SK-N-SH (cell line): ENCODE data around the gene DMKN. TPM values are rescaled to one million over a fixed set of nuclear protein-coding genes. Genes with fewer than 3 reads are reported as not detected.

Source experiments
- CTCF ChIA-PET: fragments of 300-600, 350-600 bp; formaldehyde crosslinking; extraction: SDS; loops from one replicate; lab custom pipeline; 2021; lab: Yijun Ruan, JAX
- POLR2A ChIA-PET: fragments of 350-600 bp; sonication (Branson Sonifier 250); formaldehyde crosslinking; extraction: SDS; loops from one replicate; lab custom pipeline; 2020; ENCODE audit warnings: antibody characterized with exemption, inconsistent platforms; lab: Yijun Ruan, JAX
- DNase-seq: peaks from one replicate; pipeline ENCODE4 v3.0.0; 2012
- H2AFZ ChIP-seq: fragments of 200-600 bp; sonication (generic); 2 replicates; pipeline ENCODE4 v1.8.1; 2016; ENCODE audit warnings: antibody characterized with exemption, mild to moderate bottlenecking, low read depth
- H3F3A ChIP-seq: fragments of 200-600 bp; sonication (generic); replicated peaks from 2 replicates; pipeline ENCODE3; 2016; ENCODE audit warnings: antibody characterized with exemption, mild to moderate bottlenecking; ENCODE audit not compliant: insufficient read depth
- H3K27ac ChIP-seq, 2 experiments: fragments of 200-500 bp in 1 of 2; fragments of 200-600 bp in 1 of 2; sonication (Bioruptor generic) in 1 of 2; sonication (generic), shearing (Covaris generic) in 1 of 2; 2 replicates each; pipeline versions ENCODE4 v1.5.1 to v1.6.1; 2014 to 2016; ENCODE audit warnings: low read depth in 2 of 2, inconsistent platforms in 1 of 2, low read length in 1 of 2, mild to moderate bottlenecking in 1 of 2, mixed read lengths in 1 of 2
- H3K27me3 ChIP-seq: fragments of 200-600 bp; sonication (generic), shearing (Covaris generic); 2 replicates; pipeline ENCODE4 v1.6.1; 2016; ENCODE audit warnings: mixed run types; ENCODE audit not compliant: insufficient read depth
- H3K36me3 ChIP-seq, 2 experiments: fragments of 200-500 bp in 1 of 2; fragments of 200-600 bp in 1 of 2; sonication (Bioruptor generic) in 1 of 2; sonication (generic) in 1 of 2; replicated peaks in 1 of 2; 2 replicates each; pipeline versions ENCODE3 to v1.5.1; 2014 to 2016; ENCODE audit warnings: low read length in 1 of 2, mild to moderate bottlenecking in 1 of 2; ENCODE audit not compliant: insufficient read depth in 2 of 2, control insufficient read depth in 1 of 2
- H3K4me1 ChIP-seq, 2 experiments: fragments of 200-500 bp in 1 of 2; fragments of 200-600 bp in 1 of 2; sonication (Bioruptor generic) in 1 of 2; sonication (generic), shearing (Covaris generic) in 1 of 2; 2 replicates each; pipeline versions ENCODE4 v1.5.1 to v1.6.1; 2014 to 2016; ENCODE audit warnings: low read depth in 1 of 2, low read length in 1 of 2, mixed run types in 1 of 2; ENCODE audit not compliant: insufficient read depth in 2 of 2, control insufficient read depth in 1 of 2
- H3K4me2 ChIP-seq: fragments of 200-600 bp; sonication (generic), shearing (Covaris generic); 2 replicates; pipeline ENCODE4 v1.6.1; 2017; ENCODE audit warnings: mixed run types
- H3K4me3 ChIP-seq, 2 experiments: fragments of 200-500 bp in 1 of 2; fragments of 200-600 bp in 1 of 2; sonication (Bioruptor generic) in 1 of 2; sonication (generic), shearing (Covaris generic) in 1 of 2; 2 replicates each; pipeline versions ENCODE4 v1.5.1 to v1.8.1; 2014 to 2016; ENCODE audit warnings: low read depth in 2 of 2, inconsistent platforms in 1 of 2, low read length in 1 of 2, mild to moderate bottlenecking in 1 of 2, mixed read lengths in 1 of 2, moderate library complexity in 1 of 2
- H3K79me2 ChIP-seq: fragments of 200-600 bp; sonication (generic); 2 replicates; pipeline ENCODE4 v1.8.1; 2017; ENCODE audit warnings: mild to moderate bottlenecking; ENCODE audit not compliant: insufficient read depth
- H3K9ac ChIP-seq: fragments of 200-600 bp; sonication (generic); 2 replicates; pipeline ENCODE4 v1.6.1; 2017; ENCODE audit warnings: mixed run types
- H3K9me2 ChIP-seq: fragments of 200-600 bp; sonication (generic); 2 replicates; pipeline ENCODE4 v1.6.1; 2017; ENCODE audit warnings: mixed run types
- H3K9me3 ChIP-seq: fragments of 200-600 bp; sonication (generic); 2 replicates; pipeline ENCODE4 v1.6.1; 2017; ENCODE audit warnings: mixed run types, mild to moderate bottlenecking, moderate library complexity
- H4K20me1 ChIP-seq: fragments of 200-600 bp; sonication (generic); 2 replicates; pipeline ENCODE4 v1.6.1; 2017; ENCODE audit warnings: mild to moderate bottlenecking, mixed run types; ENCODE audit not compliant: insufficient read depth
- CHD2 ChIP-seq: fragments of 150-350 bp; IDR thresholded peaks from 2 replicates; pipeline ENCODE4 v1.6.1; 2018; ENCODE audit warnings: low read length; ENCODE audit not compliant: partially characterized antibody
- ELF1 ChIP-seq: IDR thresholded peaks from 2 replicates; pipeline ENCODE4 v1.4.0; 2012
- GABPA ChIP-seq: IDR thresholded peaks from 2 replicates; pipeline ENCODE4 v1.4.0; 2012; ENCODE audit warnings: low read depth, mild to moderate bottlenecking
- GATA2 ChIP-seq: sonication (generic); formaldehyde crosslinking; IDR thresholded peaks from 2 replicates; pipeline ENCODE4 v1.5.0; 2020; ENCODE audit warnings: mild to moderate bottlenecking, missing genetic modification reagents
- MEF2A ChIP-seq: IDR thresholded peaks from 2 replicates; pipeline ENCODE4 v1.4.0; 2012; ENCODE audit warnings: low read depth, borderline replicate concordance
- NRF1 ChIP-seq: IDR thresholded peaks from 2 replicates; pipeline ENCODE4 v1.6.1; 2012; ENCODE audit warnings: low read depth, mild to moderate bottlenecking, low read length
- PBX3 ChIP-seq: IDR thresholded peaks from 2 replicates; pipeline ENCODE4; 2012
- RAD21 ChIP-seq: IDR thresholded peaks from 2 replicates; pipeline ENCODE4 v1.6.1; 2012; ENCODE audit warnings: mild to moderate bottlenecking, low read length
- USF1 ChIP-seq: IDR thresholded peaks from 2 replicates; pipeline ENCODE4 v1.4.0; 2012; ENCODE audit warnings: low read depth, borderline replicate concordance
- ZBTB33 ChIP-seq: IDR thresholded peaks from 2 replicates; pipeline ENCODE4 v1.4.0; 2012; ENCODE audit warnings: low read depth, borderline replicate concordance
- WGBS: methylation state at CpG from one replicate; pipeline ENCODE4 v1.1.6; 2017; ENCODE audit warnings: low lambda C conversion rate; 5-methylcytosine and 5-hydroxymethylcytosine counted together
- polyA plus RNA-seq, 3 experiments: library from polyadenylated mRNA; depleted of rRNA; stranded (reverse); fragments of >200 nt; gene quantifications; 2 replicates each; pipeline ENCODE4 v1.2.3, GENCODE V29; 2012
- TF ChIP-seq, protein P1 (sequence below): fragments of 200-600 bp; sonication (generic); IDR thresholded peaks from 2 replicates; pipeline ENCODE4 v1.6.1; 2017; ENCODE audit warnings: antibody characterized with exemption, mild to moderate bottlenecking, moderate library complexity

DMKN gene
- polyA plus RNA-seq, 1 of the 3 experiments (the other 2 are of a cell fraction): not detected

GRCh38 chr19:35458731-35459391 is 54.6 kb downstream of the DMKN start:
- DNase-seq: no peak
- 38% methylated on average over 9 of the region's 10 CpGs for WGBS
- CTCF ChIA-PET: interaction anchor here (0.6 to 2.4 kb wide), 5 partner anchors 11 to 486 kb away, joined by 3 to 5 read pairs (median 3); partner anchors contain the start of gene FFAR2
- Histone ChIP-seq H3K9ac (no peak overlapping the region), H3F3A (no peaks in the 10 kb centered on the region)
- TF ChIP-seq CHD2 (no peak), NRF1 (no peak), GATA2 (no peak), MEF2A (no peak), GABPA (no peak), PBX3 (no peak), USF1 (no peak), ELF1 (no peak), RAD21 (no peak), ZBTB33 (no peak)
- TF ChIP-seq, protein P1, sequence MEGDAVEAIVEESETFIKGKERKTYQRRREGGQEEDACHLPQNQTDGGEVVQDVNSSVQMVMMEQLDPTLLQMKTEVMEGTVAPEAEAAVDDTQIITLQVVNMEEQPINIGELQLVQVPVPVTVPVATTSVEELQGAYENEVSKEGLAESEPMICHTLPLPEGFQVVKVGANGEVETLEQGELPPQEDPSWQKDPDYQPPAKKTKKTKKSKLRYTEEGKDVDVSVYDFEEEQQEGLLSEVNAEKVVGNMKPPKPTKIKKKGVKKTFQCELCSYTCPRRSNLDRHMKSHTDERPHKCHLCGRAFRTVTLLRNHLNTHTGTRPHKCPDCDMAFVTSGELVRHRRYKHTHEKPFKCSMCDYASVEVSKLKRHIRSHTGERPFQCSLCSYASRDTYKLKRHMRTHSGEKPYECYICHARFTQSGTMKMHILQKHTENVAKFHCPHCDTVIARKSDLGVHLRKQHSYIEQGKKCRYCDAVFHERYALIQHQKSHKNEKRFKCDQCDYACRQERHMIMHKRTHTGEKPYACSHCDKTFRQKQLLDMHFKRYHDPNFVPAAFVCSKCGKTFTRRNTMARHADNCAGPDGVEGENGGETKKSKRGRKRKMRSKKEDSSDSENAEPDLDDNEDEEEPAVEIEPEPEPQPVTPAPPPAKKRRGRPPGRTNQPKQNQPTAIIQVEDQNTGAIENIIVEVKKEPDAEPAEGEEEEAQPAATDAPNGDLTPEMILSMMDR: no peak
- TF ChIP-seq, all 33 proteins: peak for 0
- no peaks in the 10 kb centered on the region for H3K9me2 ChIP-seq
- H3K4me2 ChIP-seq: no peak overlapping the region
- H3K4me1 ChIP-seq: peaks cover 0 to 5% of the 10 kb centered on the region in 2 experiments; a peak in 1 of 4 replicates
- no peak overlapping the region for H2AFZ ChIP-seq
- no peaks in the 10 kb centered on the region for H4K20me1 ChIP-seq
- POLR2A ChIA-PET: no interaction called here
- H3K27me3 ChIP-seq: peaks cover 29% of the 10 kb centered on the region; the same call in 1 of the 2 replicates
- H3K4me3 ChIP-seq: no peak overlapping the region
- no peaks in the 10 kb centered on the region for H3K9me3 ChIP-seq
- no peak overlapping the region for H3K27ac ChIP-seq
- no peaks in the 10 kb centered on the region for H3K36me3 ChIP-seq
- no peaks in the 10 kb centered on the region for H3K79me2 ChIP-seq
